ENCODE measurements around the gene STAT4.
A peak's percentile ranks its signal among the peaks of the same experiment; 100 is the strongest.

STAT4 gene

DNA sequence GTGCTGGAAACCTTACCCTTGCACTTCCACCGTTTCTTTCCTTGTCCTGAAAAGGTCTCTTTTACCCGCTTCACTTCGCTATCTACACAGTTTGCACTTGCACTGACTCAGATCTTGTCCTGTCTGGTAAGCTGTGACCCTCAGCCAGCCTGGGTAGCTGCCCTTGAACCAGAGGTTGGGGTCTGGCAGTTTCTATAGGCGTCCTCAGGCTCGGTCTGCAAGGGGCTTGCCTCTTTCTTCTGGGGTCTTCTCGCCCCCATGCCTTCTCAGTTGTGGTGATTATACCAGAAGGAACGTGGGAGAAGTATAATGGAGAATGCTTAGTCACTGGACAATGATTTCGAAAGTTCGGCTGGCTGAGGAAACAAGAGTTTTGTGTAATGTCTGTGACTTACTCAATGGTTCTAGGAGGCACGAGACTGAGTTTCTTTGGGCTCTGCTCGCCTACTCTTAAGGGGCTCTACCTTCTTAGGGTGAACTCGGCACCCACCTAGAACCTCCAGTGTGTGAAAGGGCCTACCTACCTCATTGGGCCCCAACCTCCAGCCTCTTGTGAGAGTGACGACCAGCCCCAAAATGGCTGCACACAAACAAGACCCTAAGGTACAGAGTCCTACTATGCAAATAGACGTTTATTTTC, 129.9 kb downstream of the STAT4 start:
- H4K20me1 ChIP-seq (ENCODE audit: insufficient read depth, low read length) = no peaks in the 10 kb centered on the region
- H3K4me3 ChIP-seq (ENCODE audit: low read length) = peak overlapping the region; percentile 91
- peak overlapping the region; percentile 88 for H3K9ac ChIP-seq (ENCODE audit: low read length)
- no peaks in the 10 kb centered on the region; the same call in 1 of the 2 replicates for H3F3A ChIP-seq (ENCODE audit: insufficient read depth, low read length)
- no peaks in the 10 kb centered on the region for H3K27me3 ChIP-seq (replicated peaks; ENCODE audit: insufficient read depth, low read length)
- 0 out of 2 replicates have a peak, but pooled peaks cover 4% of the 10 kb centered on the region for H3K79me2 ChIP-seq (ENCODE audit: low read length)
- no peaks in the 10 kb centered on the region for H3K9me3 ChIP-seq (replicated peaks; ENCODE audit: insufficient read depth, low read length)
- H3K4me2 ChIP-seq (ENCODE audit: low read depth, low read length) = peak overlapping the region; percentile 98
- peak overlapping the region; percentile 77 for H3K27ac ChIP-seq (ENCODE audit: low read length)
- H3K9me2 ChIP-seq (replicated peaks; ENCODE audit: insufficient read depth, low read length) = no peaks in the 10 kb centered on the region
- H3K36me3 ChIP-seq (replicated peaks; ENCODE audit: insufficient read depth, low read length) = no peaks in the 10 kb centered on the region
- peak overlapping the region; percentile 95 for H2AFZ ChIP-seq (ENCODE audit: low read length)
- H3K4me1 ChIP-seq (ENCODE audit: low read length) = peaks cover 10% of the 10 kb centered on the region; the same call in 1 of the 2 replicates
- DNase-seq = peak; percentile 27
- TF ChIP-seq CTCF (IDR thresholded peaks at IDR 0.05; ENCODE audit: low read length) (no peak), EZH2 (optimal IDR thresholded peaks at IDR 0.05; ENCODE audit: low read depth, low read length) (no peak), EZH2phosphoT487 (IDR thresholded peaks at IDR 0.05; ENCODE audit: low read length) (no peak)

DNA sequence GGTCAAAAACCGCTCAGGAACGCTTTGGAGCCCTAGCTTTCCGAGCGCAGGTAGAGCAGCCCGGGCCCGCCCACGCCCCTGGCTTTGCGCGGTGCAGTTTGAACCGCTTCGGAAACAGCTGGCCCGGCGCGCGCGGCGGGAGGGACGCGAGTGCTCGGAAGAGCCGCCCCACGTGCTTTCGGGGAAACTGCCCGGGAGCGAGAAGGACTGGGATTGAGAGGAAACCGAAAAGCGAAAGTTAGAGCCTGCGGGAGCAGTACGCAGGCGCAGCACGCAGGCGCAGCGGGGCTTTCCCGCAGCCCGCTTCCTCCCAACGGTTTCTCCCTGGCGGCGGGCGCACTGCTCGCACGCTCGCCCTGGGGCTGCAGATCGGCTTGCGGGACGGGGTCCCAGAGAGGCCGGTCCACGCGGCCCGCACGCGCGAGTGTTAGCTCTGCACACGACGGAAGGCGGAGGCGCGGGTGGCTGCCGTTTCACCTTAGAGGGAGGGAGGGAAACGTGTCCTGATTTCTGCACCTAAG, 130.5 kb downstream of the STAT4 start:
- Histone ChIP-seq H3K9me2 (replicated peaks; ENCODE audit: insufficient read depth, low read length) (no peaks in the 10 kb centered on the region), H4K20me1 (ENCODE audit: insufficient read depth, low read length) (no peaks in the 10 kb centered on the region), H3F3A (ENCODE audit: insufficient read depth, low read length) (no peaks in the 10 kb centered on the region; the same call in 1 of the 2 replicates), H3K9me3 (replicated peaks; ENCODE audit: insufficient read depth, low read length) (no peaks in the 10 kb centered on the region), H2AFZ (ENCODE audit: low read length) (peak overlapping the region; percentile 95), H3K4me2 (ENCODE audit: low read depth, low read length) (peak overlapping the region; percentile 98), H3K79me2 (ENCODE audit: low read length) (0 out of 2 replicates have a peak, but pooled peaks cover 4% of the 10 kb centered on the region), H3K4me1 (ENCODE audit: low read length) (peaks cover 14% of the 10 kb centered on the region), H3K9ac (ENCODE audit: low read length) (peak overlapping the region; percentile 88), H3K4me3 (ENCODE audit: low read length) (peak overlapping the region; percentile 91), H3K27me3 (replicated peaks; ENCODE audit: insufficient read depth, low read length) (no peaks in the 10 kb centered on the region), H3K27ac (ENCODE audit: low read length) (peak overlapping the region; percentile 77), H3K36me3 (replicated peaks; ENCODE audit: insufficient read depth, low read length) (no peaks in the 10 kb centered on the region)
- DNase-seq = peak; percentile 98
- TF ChIP-seq CTCF (IDR thresholded peaks at IDR 0.05; ENCODE audit: low read length) (no peak), EZH2 (optimal IDR thresholded peaks at IDR 0.05; ENCODE audit: low read depth, low read length) (no peak), EZH2phosphoT487 (IDR thresholded peaks at IDR 0.05; ENCODE audit: low read length) (no peak)

DNA sequence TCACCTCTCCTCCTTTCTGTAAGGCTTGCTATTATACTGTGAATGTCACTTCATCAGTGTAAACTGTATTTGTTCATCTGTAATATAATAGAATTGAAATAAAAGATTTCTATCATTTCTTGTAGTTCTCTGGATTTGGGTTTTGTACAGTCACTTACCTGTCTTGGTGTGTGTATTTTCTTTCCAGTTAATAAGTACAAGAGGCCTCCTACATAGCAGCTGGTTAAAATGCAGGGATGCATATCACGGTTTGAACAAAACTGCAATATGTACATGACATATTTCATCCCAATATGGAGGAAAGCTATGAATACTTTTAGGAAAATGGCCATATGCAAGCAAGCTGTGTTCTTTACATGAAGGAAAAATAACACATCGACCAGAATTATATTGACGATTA, 131.4 kb downstream of the STAT4 start:
- no peak for DNase-seq
- H3K79me2 ChIP-seq (ENCODE audit: low read length) = 0 out of 2 replicates have a peak, but pooled peaks cover 4% of the 10 kb centered on the region
- no peak overlapping the region for H3K9ac ChIP-seq (ENCODE audit: low read length)
- H3K27ac ChIP-seq (ENCODE audit: low read length) = no peak overlapping the region
- H3K36me3 ChIP-seq (replicated peaks; ENCODE audit: insufficient read depth, low read length) = no peaks in the 10 kb centered on the region
- no peak overlapping the region for H2AFZ ChIP-seq (ENCODE audit: low read length)
- TF ChIP-seq EZH2 (optimal IDR thresholded peaks at IDR 0.05; ENCODE audit: low read depth, low read length) = no peak
- TF ChIP-seq CTCF (IDR thresholded peaks at IDR 0.05; ENCODE audit: low read length) = no peak
- no peak for TF ChIP-seq EZH2phosphoT487 (IDR thresholded peaks at IDR 0.05; ENCODE audit: low read length)
- H3F3A ChIP-seq (ENCODE audit: insufficient read depth, low read length) = peaks cover 4% of the 10 kb centered on the region
- H4K20me1 ChIP-seq (ENCODE audit: insufficient read depth, low read length) = no peaks in the 10 kb centered on the region
- H3K4me1 ChIP-seq (ENCODE audit: low read length) = peaks cover 23% of the 10 kb centered on the region
- no peak overlapping the region for H3K4me3 ChIP-seq (ENCODE audit: low read length)
- H3K4me2 ChIP-seq (ENCODE audit: low read depth, low read length) = peak overlapping the region; percentile 37; the same call in 1 of the 2 replicates
- no peaks in the 10 kb centered on the region for H3K9me2 ChIP-seq (replicated peaks; ENCODE audit: insufficient read depth, low read length)
- no peaks in the 10 kb centered on the region for H3K9me3 ChIP-seq (replicated peaks; ENCODE audit: insufficient read depth, low read length)
- H3K27me3 ChIP-seq (replicated peaks; ENCODE audit: insufficient read depth, low read length) = no peaks in the 10 kb centered on the region

Data from MM.1S (cell line).